Measurements from ENCODE around the gene METTL25B. TPM values are rescaled to one million over a fixed set of nuclear protein-coding genes. Genes with fewer than 3 reads are reported as not detected.

Gene METTL25B
- total RNA-seq, 1 donor from 2014 or later: 41.0 TPM

DNA sequence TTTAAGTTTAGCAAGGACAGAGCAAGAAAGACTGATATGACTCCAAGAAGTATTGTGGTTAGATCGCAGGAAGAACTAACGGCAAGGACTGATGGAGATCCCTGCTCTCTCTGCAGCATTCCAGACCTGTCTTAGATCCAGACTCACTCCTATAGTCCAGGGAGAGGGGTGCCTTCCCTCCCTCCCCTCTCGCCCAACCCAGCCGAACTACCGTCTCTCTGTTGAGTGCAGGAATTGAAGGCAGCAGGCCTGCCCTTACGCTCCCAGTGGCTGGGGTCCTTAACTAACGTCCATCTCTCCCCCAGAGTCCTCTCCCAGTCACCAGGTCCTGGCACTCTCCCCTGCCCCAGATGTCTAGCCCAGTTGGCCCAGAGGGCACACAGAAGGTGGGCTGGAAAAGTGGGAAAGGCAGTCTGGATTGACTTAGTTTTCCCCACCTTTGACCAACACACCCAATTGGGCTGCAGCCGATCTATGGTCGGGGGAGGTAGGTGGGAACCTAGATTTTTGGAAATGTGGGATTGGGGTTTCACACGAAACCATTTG lies 24.0 kb upstream of the METTL25B start:
- ATAC-seq: no peak
- H3K9me3 ChIP-seq: no peaks in the 10 kb centered on the region
- no peaks in the 10 kb centered on the region for H3K36me3 ChIP-seq
- H3K4me3 ChIP-seq: no peak overlapping the region
- peaks cover 32% of the 10 kb centered on the region for H3K4me1 ChIP-seq
- DNase-seq: no peak
- intact Hi-C loops (cut with DNase I): no loop called here
- peaks cover 45% of the 10 kb centered on the region for H3K27me3 ChIP-seq (ENCODE audit: low read depth)
- H3K27ac ChIP-seq: no peak overlapping the region
- TF ChIP-seq, protein P1, sequence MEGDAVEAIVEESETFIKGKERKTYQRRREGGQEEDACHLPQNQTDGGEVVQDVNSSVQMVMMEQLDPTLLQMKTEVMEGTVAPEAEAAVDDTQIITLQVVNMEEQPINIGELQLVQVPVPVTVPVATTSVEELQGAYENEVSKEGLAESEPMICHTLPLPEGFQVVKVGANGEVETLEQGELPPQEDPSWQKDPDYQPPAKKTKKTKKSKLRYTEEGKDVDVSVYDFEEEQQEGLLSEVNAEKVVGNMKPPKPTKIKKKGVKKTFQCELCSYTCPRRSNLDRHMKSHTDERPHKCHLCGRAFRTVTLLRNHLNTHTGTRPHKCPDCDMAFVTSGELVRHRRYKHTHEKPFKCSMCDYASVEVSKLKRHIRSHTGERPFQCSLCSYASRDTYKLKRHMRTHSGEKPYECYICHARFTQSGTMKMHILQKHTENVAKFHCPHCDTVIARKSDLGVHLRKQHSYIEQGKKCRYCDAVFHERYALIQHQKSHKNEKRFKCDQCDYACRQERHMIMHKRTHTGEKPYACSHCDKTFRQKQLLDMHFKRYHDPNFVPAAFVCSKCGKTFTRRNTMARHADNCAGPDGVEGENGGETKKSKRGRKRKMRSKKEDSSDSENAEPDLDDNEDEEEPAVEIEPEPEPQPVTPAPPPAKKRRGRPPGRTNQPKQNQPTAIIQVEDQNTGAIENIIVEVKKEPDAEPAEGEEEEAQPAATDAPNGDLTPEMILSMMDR (IDR thresholded peaks at IDR 0.05): no peak

DNA sequence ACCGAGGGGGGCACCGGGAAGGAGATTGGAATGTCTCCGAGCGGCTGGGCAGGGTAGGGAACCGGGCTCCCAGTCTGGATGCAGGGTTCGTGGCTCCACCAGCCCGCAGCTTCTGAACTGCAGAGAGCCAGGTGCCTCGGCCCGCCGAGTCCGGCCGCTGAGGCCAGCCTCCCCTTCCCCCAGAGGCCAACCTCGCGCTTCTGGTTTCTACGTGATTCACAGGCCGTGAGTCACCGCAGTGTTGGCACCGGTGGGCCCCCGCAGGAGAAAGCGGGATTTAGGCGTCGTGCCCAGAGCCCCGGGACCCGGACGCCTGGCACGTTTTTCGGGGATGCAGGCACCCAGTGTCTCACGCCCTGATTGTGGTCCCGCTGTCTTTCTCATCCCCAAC lies 23.3 kb upstream of the METTL25B start:
- TF ChIP-seq, protein P1 (IDR thresholded peaks at IDR 0.05): no peak
- no peak overlapping the region for H3K27ac ChIP-seq
- H3K27me3 ChIP-seq (ENCODE audit: low read depth): peaks cover 45% of the 10 kb centered on the region
- H3K9me3 ChIP-seq: no peaks in the 10 kb centered on the region
- DNase-seq: peak; percentile 51
- H3K4me3 ChIP-seq: peak overlapping the region; percentile 47
- peaks cover 38% of the 10 kb centered on the region for H3K4me1 ChIP-seq
- intact Hi-C loops (cut with DNase I): no loop called here
- H3K36me3 ChIP-seq: no peaks in the 10 kb centered on the region
- ATAC-seq: peak; percentile 17 to 43

DNA sequence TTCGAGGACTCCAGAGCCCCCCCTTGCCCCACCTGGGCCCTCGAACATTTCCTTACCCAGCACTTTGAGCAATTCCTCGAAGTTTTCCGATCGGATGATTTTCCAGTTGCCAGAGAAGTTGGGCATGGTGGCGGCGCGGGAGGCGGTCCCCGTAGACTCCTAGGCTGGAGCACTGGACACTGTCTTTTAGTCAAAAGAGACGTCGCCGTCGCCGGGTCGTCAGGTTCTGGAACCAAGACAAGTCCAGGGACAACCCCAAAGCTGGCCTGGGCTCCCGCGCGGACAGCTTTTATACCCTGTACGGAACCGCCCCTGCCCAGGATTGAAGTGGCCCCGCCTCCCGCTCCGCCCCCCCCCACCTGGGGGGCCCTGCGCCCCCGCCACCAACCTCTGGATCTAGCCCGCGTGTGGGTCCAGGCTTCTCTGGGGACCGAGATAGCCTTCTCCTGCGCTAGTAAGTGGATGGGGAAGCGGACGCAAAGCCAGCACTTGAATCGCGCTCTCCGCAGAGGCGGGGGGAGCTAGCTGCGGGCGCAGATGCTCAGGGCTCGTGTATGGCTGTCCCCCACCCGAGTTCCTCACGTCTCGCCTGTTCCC lies 22.9 kb upstream of the METTL25B start, which contains the start of gene CRABP2:
CRABP2 (minus strand) TSS at position 263 of the 597 bp plus-strand sequence; CDS start at position 126, 137 bp downstream.
- TF ChIP-seq, protein P1 (IDR thresholded peaks at IDR 0.05): no peak
- intact Hi-C loops (cut with DNase I): no loop called here
- DNase-seq (peak; percentile 57), ATAC-seq (peak; percentile 18 to 44)
- peak within 1 kb of the TSS; percentile 64 for H3K27ac ChIP-seq
- peaks cover 45% of the 10 kb centered on the region for H3K27me3 ChIP-seq (ENCODE audit: low read depth)
- no peaks in the 10 kb centered on the region for H3K9me3 ChIP-seq
- no peaks in the 10 kb centered on the region for H3K36me3 ChIP-seq
- H3K4me1 ChIP-seq: peaks cover 38% of the 10 kb centered on the region
- H3K4me3 ChIP-seq: peak within 1 kb of the TSS; percentile 47

- Histone ChIP-seq H3K4me3 (peak overlapping the region; percentile 47), H3K36me3 (no peaks in the 10 kb centered on the region), H3K4me1 (peaks cover 38% of the 10 kb centered on the region), H3K27me3 (ENCODE audit: low read depth) (peaks cover 45% of the 10 kb centered on the region), H3K27ac (peak overlapping the region; percentile 64), H3K9me3 (no peaks in the 10 kb centered on the region)
- intact Hi-C loops (cut with DNase I): no loop called here
- TF ChIP-seq, protein P1 (IDR thresholded peaks at IDR 0.05): peak; percentile 76
- DNase-seq (peak; percentile 70), ATAC-seq (peak; percentile 74 to 78)
Observed at GRCh38 chr1:156705918-156706656, 22.2 kb upstream of the METTL25B start.

- Histone ChIP-seq H3K36me3 (no peaks in the 10 kb centered on the region), H3K9me3 (no peaks in the 10 kb centered on the region), H3K4me3 (peak overlapping the region; percentile 47), H3K27me3 (ENCODE audit: low read depth) (peaks cover 41% of the 10 kb centered on the region), H3K27ac (peak overlapping the region; percentile 64), H3K4me1 (peaks cover 38% of the 10 kb centered on the region)
- intact Hi-C loops (cut with DNase I): no loop called here
- TF ChIP-seq, protein P1 (IDR thresholded peaks at IDR 0.05): no peak
- ATAC-seq (peak; percentile 35 to 40), DNase-seq (peak; percentile 53)
Observed at GRCh38 chr1:156706657-156707416, 21.4 kb upstream of the METTL25B start.

All from lower lobe of right lung (tissue), 2 donors.